ENCODE results near the gene RMDN3.

RMDN3 gene

DNA sequence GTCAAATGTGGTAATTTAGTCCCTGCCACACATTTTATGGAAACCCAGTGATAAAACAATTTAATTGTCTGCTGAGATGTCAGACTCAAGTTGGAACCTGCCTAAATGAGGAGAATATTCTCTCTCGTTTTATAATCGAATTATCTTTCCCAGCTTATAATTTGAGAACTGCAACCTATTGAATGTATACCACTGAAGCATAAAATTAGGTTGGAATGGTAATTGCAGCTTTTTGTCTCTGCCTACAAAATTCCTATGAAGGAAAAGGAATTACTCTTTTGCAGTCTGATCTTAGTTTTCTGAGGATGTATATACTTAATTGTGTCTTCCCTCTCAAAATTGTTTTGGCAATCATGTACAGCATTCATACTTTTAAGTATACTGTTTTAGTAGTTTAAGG, 31.1 kb downstream of the RMDN3 start:
- Histone ChIP-seq H3K9me3 (no peaks in the 10 kb centered on the region), H3K4me1 (no peaks in the 10 kb centered on the region), H3K36me3 (peaks cover 13% of the 10 kb centered on the region), H3K27me3 (no peaks in the 10 kb centered on the region), H3K4me3 (ENCODE audit: low read depth, low read length) (no peak overlapping the region)
- no peak for DNase-seq
- TF ChIP-seq, protein P1, sequence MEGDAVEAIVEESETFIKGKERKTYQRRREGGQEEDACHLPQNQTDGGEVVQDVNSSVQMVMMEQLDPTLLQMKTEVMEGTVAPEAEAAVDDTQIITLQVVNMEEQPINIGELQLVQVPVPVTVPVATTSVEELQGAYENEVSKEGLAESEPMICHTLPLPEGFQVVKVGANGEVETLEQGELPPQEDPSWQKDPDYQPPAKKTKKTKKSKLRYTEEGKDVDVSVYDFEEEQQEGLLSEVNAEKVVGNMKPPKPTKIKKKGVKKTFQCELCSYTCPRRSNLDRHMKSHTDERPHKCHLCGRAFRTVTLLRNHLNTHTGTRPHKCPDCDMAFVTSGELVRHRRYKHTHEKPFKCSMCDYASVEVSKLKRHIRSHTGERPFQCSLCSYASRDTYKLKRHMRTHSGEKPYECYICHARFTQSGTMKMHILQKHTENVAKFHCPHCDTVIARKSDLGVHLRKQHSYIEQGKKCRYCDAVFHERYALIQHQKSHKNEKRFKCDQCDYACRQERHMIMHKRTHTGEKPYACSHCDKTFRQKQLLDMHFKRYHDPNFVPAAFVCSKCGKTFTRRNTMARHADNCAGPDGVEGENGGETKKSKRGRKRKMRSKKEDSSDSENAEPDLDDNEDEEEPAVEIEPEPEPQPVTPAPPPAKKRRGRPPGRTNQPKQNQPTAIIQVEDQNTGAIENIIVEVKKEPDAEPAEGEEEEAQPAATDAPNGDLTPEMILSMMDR (IDR thresholded peaks at IDR 0.05; ENCODE audit: low read depth, low read length), result no peak

GRCh38 chr15:40722934-40723333, 32.1 kb downstream of the RMDN3 start:
- H3K4me1 ChIP-seq, result no peaks in the 10 kb centered on the region
- no peaks in the 10 kb centered on the region for H3K9me3 ChIP-seq
- TF ChIP-seq, protein P1 (IDR thresholded peaks at IDR 0.05; ENCODE audit: low read depth, low read length), result no peak
- H3K4me3 ChIP-seq (ENCODE audit: low read depth, low read length), result no peak overlapping the region
- DNase-seq, result no peak
- no peaks in the 10 kb centered on the region for H3K27me3 ChIP-seq
- peaks cover 9% of the 10 kb centered on the region for H3K36me3 ChIP-seq

GRCh38 chr15:40722354-40722753, 32.7 kb downstream of the RMDN3 start:
- TF ChIP-seq, protein P1 (IDR thresholded peaks at IDR 0.05; ENCODE audit: low read depth, low read length), result no peak
- Histone ChIP-seq H3K4me3 (ENCODE audit: low read depth, low read length) (no peak overlapping the region), H3K9me3 (no peaks in the 10 kb centered on the region), H3K27me3 (no peaks in the 10 kb centered on the region), H3K4me1 (no peaks in the 10 kb centered on the region), H3K36me3 (peaks cover 10% of the 10 kb centered on the region)
- no peak for DNase-seq

- peaks cover 10% of the 10 kb centered on the region for H3K36me3 ChIP-seq
- no peaks in the 10 kb centered on the region for H3K4me1 ChIP-seq
- DNase-seq, result no peak
- H3K9me3 ChIP-seq, result no peaks in the 10 kb centered on the region
- no peaks in the 10 kb centered on the region for H3K27me3 ChIP-seq
- H3K4me3 ChIP-seq (ENCODE audit: low read depth, low read length), result no peak overlapping the region
- TF ChIP-seq, protein P1 (IDR thresholded peaks at IDR 0.05; ENCODE audit: low read depth, low read length), result no peak
These were observed 33.4 kb downstream of the RMDN3 start for GRCh38 chr15:40721701-40722100.

DNA sequence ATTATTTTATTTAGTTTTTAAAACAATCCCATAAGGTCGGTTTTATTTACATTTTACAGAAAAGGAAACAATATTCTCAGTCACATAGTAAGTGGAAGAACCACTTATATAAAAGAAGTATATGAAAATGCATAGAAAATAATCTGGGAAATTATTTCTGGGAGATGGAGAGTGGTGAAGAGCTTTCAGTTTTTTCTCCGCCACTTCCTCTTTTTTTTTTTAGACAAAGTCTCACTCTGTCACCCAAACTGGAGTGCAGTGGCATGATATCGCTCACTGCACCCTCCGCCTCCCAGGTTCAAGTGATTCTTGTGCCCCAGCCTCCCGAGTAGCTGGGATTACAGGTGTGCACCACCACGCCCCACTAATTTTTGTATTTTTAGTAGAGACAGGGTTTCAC, 38.9 kb downstream of the RMDN3 start:
- H3K4me3 ChIP-seq (ENCODE audit: low read depth, low read length), result no peak overlapping the region
- TF ChIP-seq, protein P1 (IDR thresholded peaks at IDR 0.05; ENCODE audit: low read depth, low read length), result no peak
- H3K27me3 ChIP-seq, result no peaks in the 10 kb centered on the region
- no peaks in the 10 kb centered on the region for H3K9me3 ChIP-seq
- DNase-seq, result no peak
- H3K36me3 ChIP-seq, result peaks cover 9% of the 10 kb centered on the region
- H3K4me1 ChIP-seq, result no peaks in the 10 kb centered on the region

DNA sequence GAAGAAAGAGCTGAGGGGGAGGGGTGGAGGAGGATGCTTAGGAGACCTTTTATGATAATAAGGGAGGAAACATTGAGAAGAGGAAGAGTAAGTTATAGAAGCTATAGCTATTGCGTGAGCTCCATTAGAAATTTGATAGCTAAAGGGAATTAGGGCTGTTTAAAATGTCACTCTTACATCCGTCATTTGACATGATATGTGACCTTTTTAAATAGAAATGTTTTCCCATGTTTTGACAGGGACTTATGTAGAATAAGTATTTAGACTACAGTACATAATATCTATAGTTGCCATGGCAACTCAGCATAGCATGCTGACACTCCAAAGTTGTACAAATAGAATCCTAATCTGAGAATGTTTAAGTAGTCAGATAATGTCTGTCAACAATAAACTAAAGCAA, 40.9 kb downstream of the RMDN3 start:
- H3K27me3 ChIP-seq, result no peaks in the 10 kb centered on the region
- H3K9me3 ChIP-seq, result no peaks in the 10 kb centered on the region
- peaks cover 23% of the 10 kb centered on the region for H3K36me3 ChIP-seq
- H3K4me1 ChIP-seq, result no peaks in the 10 kb centered on the region
- DNase-seq, result no peak
- H3K4me3 ChIP-seq (ENCODE audit: low read depth, low read length), result no peak overlapping the region
- TF ChIP-seq, protein P1 (IDR thresholded peaks at IDR 0.05; ENCODE audit: low read depth, low read length), result no peak

All from BE2C (cell line).